Measurements from ENCODE around the gene LBHD2.

The LBHD2 gene

DNA sequence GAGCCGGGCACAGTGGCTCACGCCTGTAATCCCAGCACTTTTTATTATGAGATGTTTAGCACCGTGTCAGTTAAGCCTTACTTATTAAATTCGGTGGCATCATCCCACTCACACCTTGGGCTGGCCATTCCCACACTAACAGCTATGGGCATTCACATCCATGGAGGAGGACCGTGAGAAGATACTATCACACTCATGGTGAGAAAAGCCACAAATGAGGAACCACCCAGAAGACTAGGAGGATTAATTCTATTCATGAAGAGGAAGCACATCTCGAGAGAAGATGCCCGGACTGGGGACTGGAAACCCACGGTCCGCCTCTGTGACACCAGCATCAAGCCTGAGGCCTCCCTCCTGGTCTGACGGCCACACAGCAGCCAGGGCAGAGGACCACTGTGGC is 31.6 kb upstream of the LBHD2 start:
- POLR2A ChIA-PET = no interaction called here
- CTCF ChIA-PET = interaction anchor here (0.7 to 1.9 kb wide), 3 partner anchors 8 to 358 kb away, joined by 3 to 4 read pairs (median 4); no protein-coding TSS in a partner anchor
- no peak for TF ChIP-seq CTCF (IDR thresholded peaks at IDR 0.05; ENCODE audit: control extremely low read depth, extremely low read depth, low read depth, missing control alignments)
- DNase-seq (ENCODE audit: extremely low spot score) = no peak

- ChIA-PET CTCF (interaction anchor here (0.9 kb wide), 1 partner anchor 361 kb away, joined by 3 read pairs; no protein-coding TSS in a partner anchor), POLR2A (no interaction called here)
- no peak for DNase-seq (ENCODE audit: extremely low spot score)
- no peak for TF ChIP-seq CTCF (IDR thresholded peaks at IDR 0.05; ENCODE audit: control extremely low read depth, extremely low read depth, low read depth, missing control alignments)
These were observed 28.3 kb upstream of the LBHD2 start for GRCh38 chr14:103055695-103056094.

GRCh38 chr14:103056322-103057027 is 27.5 kb upstream of the LBHD2 start:
- ChIA-PET CTCF (interaction anchor here (0.9 to 1.2 kb wide), 2 partner anchors 361 to 362 kb away, joined by 3 read pairs; no protein-coding TSS in a partner anchor), POLR2A (interaction anchor here (0.6 kb wide), 1 partner anchor 35 kb away, joined by 3 read pairs; no protein-coding TSS in a partner anchor)
- DNase-seq (ENCODE audit: extremely low spot score) = no peak
- no peak for TF ChIP-seq CTCF (IDR thresholded peaks at IDR 0.05; ENCODE audit: control extremely low read depth, extremely low read depth, low read depth, missing control alignments)

DNA sequence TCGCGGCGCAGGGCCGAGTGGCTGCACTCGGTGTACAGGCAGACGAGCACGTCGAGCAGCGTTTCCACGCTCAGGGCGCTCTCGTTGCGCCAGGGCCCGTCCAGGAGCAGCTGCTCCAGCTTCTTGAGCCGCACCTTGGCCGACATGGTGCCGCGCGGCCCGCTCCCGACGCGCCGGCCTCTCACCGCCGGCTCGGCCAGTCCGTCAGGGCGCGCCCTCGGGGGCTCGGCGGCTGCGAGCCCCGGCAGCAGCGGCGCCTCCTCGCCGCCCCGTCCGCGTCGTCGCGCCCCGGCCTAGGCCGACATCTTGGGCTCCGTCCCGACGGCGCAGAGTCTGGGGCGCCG is 27.0 kb upstream of the LBHD2 start:
- TF ChIP-seq CTCF (IDR thresholded peaks at IDR 0.05; ENCODE audit: control extremely low read depth, extremely low read depth, low read depth, missing control alignments) = no peak
- DNase-seq (ENCODE audit: extremely low spot score) = no peak
- ChIA-PET POLR2A (interaction anchor here (0.6 kb wide), 1 partner anchor 35 kb away, joined by 3 read pairs; no protein-coding TSS in a partner anchor), CTCF (interaction anchor here (1.2 kb wide), 1 partner anchor 362 kb away, joined by 3 read pairs; no protein-coding TSS in a partner anchor)

DNA sequence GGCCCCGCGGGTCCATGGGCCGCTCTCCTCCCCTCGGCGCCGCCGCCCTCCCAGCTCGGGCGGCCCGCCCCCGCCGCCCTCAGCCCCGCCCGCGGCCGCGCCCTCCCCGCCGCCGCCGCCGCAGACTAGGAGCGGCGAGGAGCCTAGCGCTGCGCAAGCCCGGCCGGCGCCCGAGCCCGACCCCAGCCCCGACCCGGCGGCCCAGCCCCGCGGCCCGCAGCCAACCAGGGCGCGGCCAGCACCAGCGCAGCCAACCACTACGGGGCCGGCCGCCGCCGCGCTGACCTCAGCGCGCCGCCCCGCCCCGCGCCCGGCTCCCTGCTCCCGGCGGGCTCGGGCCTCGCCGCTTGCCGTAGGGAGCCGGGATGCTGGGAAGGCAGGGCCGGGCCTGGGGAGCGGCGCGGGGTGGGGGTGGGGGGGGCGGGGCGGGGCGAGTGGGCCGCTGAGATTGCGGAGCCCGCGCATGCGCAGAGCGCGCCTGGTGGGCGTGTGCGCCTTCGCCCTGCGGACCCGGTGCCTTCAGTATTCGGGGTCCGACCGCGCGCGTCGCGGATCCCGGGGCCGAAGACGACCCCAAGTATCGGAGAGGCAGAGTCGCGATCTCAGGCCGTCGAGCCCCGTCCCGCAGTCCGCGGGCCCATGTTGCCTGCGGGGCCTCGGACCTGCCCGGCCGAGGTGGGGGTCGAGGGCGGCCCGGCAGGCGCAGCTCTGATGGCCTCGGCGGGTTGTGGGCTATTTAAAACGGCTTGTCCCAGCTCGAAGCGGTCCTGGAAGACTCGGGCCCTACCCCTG is 26.4 kb upstream of the LBHD2 start, which contains the start of gene CDC42BPB:
TSS of gene CDC42BPB (minus strand) at position 178 of the 792 bp plus-strand sequence. CDS start 376 bp downstream, outside the sequence.
- ChIA-PET CTCF (interaction anchor here (0.7 to 1.2 kb wide), 3 partner anchors 16 to 363 kb away, joined by 3 read pairs; no protein-coding TSS in a partner anchor), POLR2A (no interaction called here)
- peak; percentile 84 for DNase-seq (ENCODE audit: extremely low spot score)
- TF ChIP-seq CTCF (IDR thresholded peaks at IDR 0.05; ENCODE audit: control extremely low read depth, extremely low read depth, low read depth, missing control alignments) = no peak

Data from GM10248 (cell line).